T-helper 1 cell treated with Interleukin-12 subunit alpha and Interleukin-12 subunit beta and Interleukin-4 antibody, amounts not matched to agents 30 μg/mL and 1 μg/mL, for 36 hours (primary cell): ENCODE data around the gene TBX20.
"Not testable (repeated sequence)": the region's sequence is repeated elsewhere in the genome, so short reads cannot be mapped to it uniquely, and the experiment has no call there.

Source experiments
- H3K27ac Mint-ChIP-seq: one replicate; pipeline ENCODE4 v1.8.0; 2021; ENCODE audit warnings: mild to moderate bottlenecking, mixed read lengths
- H3K27me3 Mint-ChIP-seq: one replicate; pipeline ENCODE4 v1.8.0; 2021; ENCODE audit warnings: low read depth, mixed read lengths
- H3K36me3 Mint-ChIP-seq: one replicate; pipeline ENCODE4 v1.8.0; 2021; ENCODE audit warnings: low read depth, mixed read lengths
- H3K4me1 Mint-ChIP-seq: one replicate; pipeline ENCODE4 v1.8.0; 2021; ENCODE audit warnings: low read depth, mixed read lengths
- H3K4me3 Mint-ChIP-seq: one replicate; pipeline ENCODE4 v1.8.0; 2021; ENCODE audit warnings: mild to moderate bottlenecking, moderate library complexity, mixed read lengths
- H3K9me3 Mint-ChIP-seq: one replicate; pipeline ENCODE4 v1.8.0; 2021; ENCODE audit warnings: mixed read lengths

Gene TBX20

DNA sequence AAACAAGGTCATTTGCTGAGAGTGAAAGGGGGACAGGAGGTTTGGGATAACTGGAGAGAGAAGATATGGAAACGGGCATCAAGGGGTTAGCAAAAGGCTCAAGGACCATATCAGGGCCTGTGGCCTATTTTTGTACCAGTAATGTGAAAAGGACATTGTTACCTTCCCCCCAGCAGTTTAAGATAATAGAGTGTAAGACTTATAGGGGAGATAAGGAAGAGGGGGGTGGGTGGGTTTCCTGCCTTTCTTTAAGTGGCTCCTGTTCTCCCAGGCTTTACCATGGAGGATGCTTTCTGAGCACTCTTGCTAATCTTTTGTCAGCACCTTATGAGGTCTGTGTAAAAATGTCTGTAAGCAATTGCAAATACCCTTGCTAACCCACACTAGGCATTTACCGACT lies 80.7 kb downstream of the TBX20 start:
- not testable (repeated sequence) for H3K27ac Mint-ChIP-seq, H3K36me3 Mint-ChIP-seq, H3K4me3 Mint-ChIP-seq, H3K9me3 Mint-ChIP-seq, H3K4me1 Mint-ChIP-seq, H3K27me3 Mint-ChIP-seq

DNA sequence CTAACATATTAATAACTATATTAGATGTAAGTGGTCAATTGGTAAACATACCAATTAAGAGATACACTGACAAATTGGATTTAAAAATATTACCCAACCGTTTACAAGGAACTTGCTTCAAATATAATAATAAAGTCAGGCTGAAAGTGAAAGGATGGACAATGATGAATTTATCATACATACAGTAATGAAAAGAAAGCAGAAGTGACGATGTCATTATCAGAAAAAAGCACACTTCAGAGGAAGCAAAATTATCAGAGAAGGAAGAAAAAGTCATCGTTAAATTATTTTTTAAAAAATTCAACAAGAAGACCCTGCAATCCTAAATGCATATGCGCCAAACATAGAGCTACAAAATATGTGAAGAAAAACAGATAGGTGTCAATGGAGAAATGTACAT lies 81.8 kb downstream of the TBX20 start:
- not testable (repeated sequence) for H3K4me3 Mint-ChIP-seq, H3K4me1 Mint-ChIP-seq, H3K9me3 Mint-ChIP-seq

DNA sequence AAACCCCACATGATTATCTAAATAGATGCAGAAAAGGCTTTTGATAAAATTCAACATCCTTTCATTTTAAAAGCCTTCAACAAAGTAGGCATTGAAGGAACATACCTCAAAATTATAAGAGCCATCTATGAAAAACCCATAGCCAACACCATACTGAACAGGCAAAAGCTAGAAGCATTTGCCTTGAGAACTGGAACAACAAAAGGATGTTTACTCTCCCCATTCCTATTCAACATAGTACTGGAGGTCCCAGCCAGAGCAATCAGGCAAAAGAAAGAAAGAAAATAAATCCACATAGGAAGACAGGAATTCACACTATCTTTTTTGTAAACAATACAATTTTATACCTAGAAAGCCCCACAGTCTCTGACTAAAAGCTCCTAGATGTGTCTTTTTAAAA lies 86.2 kb downstream of the TBX20 start:
- H3K4me1 Mint-ChIP-seq, H3K36me3 Mint-ChIP-seq, H3K9me3 Mint-ChIP-seq, H3K4me3 Mint-ChIP-seq, H3K27ac Mint-ChIP-seq, H3K27me3 Mint-ChIP-seq: not testable (repeated sequence)

More for the DNA sequence above, 81.8 kb downstream of the TBX20 start:
- not testable (repeated sequence) for H3K27ac Mint-ChIP-seq, H3K27me3 Mint-ChIP-seq, H3K36me3 Mint-ChIP-seq

- not testable (repeated sequence) for H3K4me1 Mint-ChIP-seq, H3K36me3 Mint-ChIP-seq, H3K4me3 Mint-ChIP-seq, H3K9me3 Mint-ChIP-seq, H3K27me3 Mint-ChIP-seq, H3K27ac Mint-ChIP-seq
These were observed 86.7 kb downstream of the TBX20 start for GRCh38 chr7:35167158-35167557.

- H3K27me3 Mint-ChIP-seq, H3K36me3 Mint-ChIP-seq, H3K9me3 Mint-ChIP-seq, H3K4me1 Mint-ChIP-seq, H3K27ac Mint-ChIP-seq, H3K4me3 Mint-ChIP-seq: not testable (repeated sequence)
These were observed 92.7 kb downstream of the TBX20 start for GRCh38 chr7:35161059-35161740.
